HCT116 (cell line): Measurements from ENCODE around the gene XYLT1. TPM values are rescaled to one million over a fixed set of nuclear protein-coding genes. Genes with fewer than 3 reads are reported as not detected.

Experiments
- ATAC-seq: fragments of 200-7000 bp; cut with Tn5 transposase; 2 replicates; pipeline ENCODE4 v1.9.1; 2020; ENCODE audit warnings: mild to moderate bottlenecking, moderate library complexity
- BruUV-seq: library from RNA; stranded (reverse); fragments of 400-500 nt; replicated peaks from 2 replicates; lab custom pipeline; 2021; lab: Mats Ljungman, UMichigan
- CTCF ChIA-PET: fragments of 300-600 bp; sonication (Branson Sonifier 250); formaldehyde crosslinking; loops from one replicate; lab custom pipeline; 2021; ENCODE audit warnings: antibody characterized with exemption; lab: Charles Lee
- POLR2A ChIA-PET: fragments of 300-600, 350-600 bp; sonication (Branson Sonifier 250); formaldehyde crosslinking; loops from one replicate; lab custom pipeline; 2021; ENCODE audit warnings: antibody characterized with exemption; lab: Charles Lee
- RAD21 ChIA-PET, 2 experiments: fragments of 300-600 bp; sonication (Branson Sonifier 250); formaldehyde crosslinking; loops; one replicate each; lab custom pipeline; 2023; ENCODE audit warnings: low total read pairs in 2 of 2; ENCODE audit not compliant: uncharacterized antibody in 2 of 2, unreplicated experiment in 2 of 2, low non-redundant PET in 1 of 2; lab: Charles Lee
- DNase-seq: peaks from one replicate; pipeline ENCODE4 v3.0.0-alpha.2; 2010; ENCODE audit warnings: low read depth, low spot score
- H2AFZ ChIP-seq: fragments of 200-600 bp; shearing (Covaris generic), sonication (generic); 2 replicates; pipeline ENCODE4 v1.6.1; 2017; ENCODE audit warnings: low read depth, mixed run types, mixed read lengths, antibody characterized with exemption, low read length; ENCODE audit not compliant: poor library complexity, severe bottlenecking
- H3K27ac ChIP-seq: 2 replicates; pipeline ENCODE4 v1.5.1; 2012; ENCODE audit warnings: low read depth, low read length
- H3K27me3 ChIP-seq: fragments of 200-600 bp; sonication (generic); 2 replicates; pipeline ENCODE4 v1.6.1; 2016; ENCODE audit warnings: mixed run types, low read length, mixed read lengths; ENCODE audit not compliant: insufficient read depth
- H3K36me3 ChIP-seq, 2 experiments: fragments of 200-500 bp in 1 of 2; fragments of 200-600 bp in 1 of 2; sonication (Bioruptor generic) in 1 of 2; sonication (generic) in 1 of 2; 2 replicates each; pipeline versions ENCODE4 v1.5.1 to v1.6.1; 2014 to 2016; ENCODE audit warnings: low read length in 2 of 2, inconsistent platforms in 1 of 2, mixed read lengths in 1 of 2, mixed run types in 1 of 2; ENCODE audit not compliant: insufficient read depth in 2 of 2, control insufficient read depth in 1 of 2
- H3K4me1 ChIP-seq, 2 experiments: fragments of 200-600 bp in 1 of 2; sonication (generic) in 1 of 2; 2 replicates each; pipeline versions ENCODE4 v1.5.1 to v1.6.1; 2012 to 2017; ENCODE audit warnings: low read length in 2 of 2, inconsistent platforms in 1 of 2, mild to moderate bottlenecking in 1 of 2, mixed read lengths in 1 of 2, mixed run types in 1 of 2, moderate library complexity in 1 of 2; ENCODE audit not compliant: insufficient read depth in 2 of 2, control insufficient read depth in 1 of 2
- H3K4me2 ChIP-seq: fragments of 200-600 bp; sonication (generic); 2 replicates; pipeline ENCODE4 v1.6.1; 2017; ENCODE audit warnings: mixed run types, low read length, mixed read lengths
- H3K4me3 ChIP-seq, 2 experiments: fragments of 200-600 bp in 1 of 2; sonication (generic) in 1 of 2; replicated peaks in 1 of 2; 2 replicates each; pipeline ENCODE4 v1.5.1; 2011 to 2016; ENCODE audit warnings: low read length in 2 of 2, control low read depth in 1 of 2, low read depth in 1 of 2, mild to moderate bottlenecking in 1 of 2, mixed read lengths in 1 of 2, mixed run types in 1 of 2
- H3K79me2 ChIP-seq: fragments of 200-600 bp; sonication (generic); 2 replicates; pipeline ENCODE4 v1.6.1; 2017; ENCODE audit warnings: mild to moderate bottlenecking, mixed run types, low read length, moderate library complexity, mixed read lengths; ENCODE audit not compliant: insufficient read depth
- H3K9ac ChIP-seq: fragments of 200-600 bp; sonication (generic); 2 replicates; pipeline ENCODE4 v1.6.1; 2016; ENCODE audit warnings: low read length, mixed read lengths
- H3K9me2 ChIP-seq: fragments of 200-600 bp; sonication (generic), shearing (Covaris generic); 2 replicates; pipeline ENCODE4 v1.6.1; 2017; ENCODE audit warnings: mixed run types, mild to moderate bottlenecking, moderate library complexity; ENCODE audit not compliant: insufficient read depth
- H3K9me3 ChIP-seq, 2 experiments: fragments of 200-500 bp in 1 of 2; fragments of 200-600 bp in 1 of 2; sonication (Bioruptor generic) in 1 of 2; sonication (generic) in 1 of 2; 2 replicates each; pipeline ENCODE4 v1.6.1; 2014 to 2017; ENCODE audit warnings: low read length in 2 of 2, mixed read lengths in 2 of 2, inconsistent platforms in 1 of 2, low read depth in 1 of 2, mild to moderate bottlenecking in 1 of 2, mixed run types in 1 of 2, moderate library complexity in 1 of 2; ENCODE audit not compliant: control insufficient read depth in 1 of 2, insufficient read depth in 1 of 2
- H4K20me1 ChIP-seq: fragments of 200-600 bp; sonication (generic), shearing (Covaris generic); 2 replicates; pipeline ENCODE4 v1.6.1; 2017; ENCODE audit warnings: mixed run types, mild to moderate bottlenecking, moderate library complexity; ENCODE audit not compliant: insufficient read depth
- CBX3 ChIP-seq: IDR thresholded peaks from 2 replicates; pipeline ENCODE4 v1.6.1; 2012; ENCODE audit warnings: low read depth
- CEBPB ChIP-seq: IDR thresholded peaks from 2 replicates; pipeline ENCODE4 v1.6.1; 2012; ENCODE audit warnings: low read depth
- EGR1 ChIP-seq: IDR thresholded peaks from 2 replicates; pipeline ENCODE4 v1.6.1; 2012; ENCODE audit warnings: low read depth
- ELF1 ChIP-seq: IDR thresholded peaks from 2 replicates; pipeline ENCODE4 v1.6.1; 2012; ENCODE audit warnings: low read depth, borderline replicate concordance
- EZH2 ChIP-seq: fragments of 200-600 bp; sonication (generic); IDR thresholded peaks from 2 replicates; pipeline ENCODE4 v1.6.1; 2017; ENCODE audit warnings: antibody characterized with exemption, mixed run types
- EZH2phosphoT487 ChIP-seq: fragments of 200-600 bp; IDR thresholded peaks from 2 replicates; pipeline ENCODE4 v1.6.1; 2018; ENCODE audit warnings: antibody characterized with exemption, borderline replicate concordance
- JUND ChIP-seq: IDR thresholded peaks from 2 replicates; pipeline ENCODE4 v1.6.1; 2012
- MAX ChIP-seq: IDR thresholded peaks from 2 replicates; pipeline ENCODE4 v1.6.1; 2012
- POLR2A ChIP-seq: IDR thresholded peaks from 2 replicates; pipeline ENCODE4 v1.7.0; 2011; ENCODE audit warnings: borderline replicate concordance; ENCODE audit not compliant: insufficient read depth, insufficient read length; ENCODE audit errors: extremely low read depth
- POLR2AphosphoS5 ChIP-seq: IDR thresholded peaks from 2 replicates; pipeline ENCODE4 v1.6.1; 2011; ENCODE audit warnings: mild to moderate bottlenecking, low read depth, low read length, moderate library complexity
- REST ChIP-seq: IDR thresholded peaks from 2 replicates; pipeline ENCODE4 v1.6.1; 2012; ENCODE audit warnings: low read depth
- SP1 ChIP-seq: IDR thresholded peaks from 2 replicates; pipeline ENCODE4 v1.6.1; 2012; ENCODE audit warnings: low read depth
- TCF7L2 ChIP-seq: IDR thresholded peaks from 2 replicates; pipeline ENCODE4 v1.7.0; 2011; ENCODE audit warnings: borderline replicate concordance, inconsistent platforms; ENCODE audit not compliant: insufficient read depth, insufficient read length; ENCODE audit errors: extremely low read depth
- YY1 ChIP-seq: IDR thresholded peaks from 2 replicates; pipeline ENCODE4 v1.6.1; 2011; ENCODE audit warnings: low read length, low read depth, moderate library complexity, mild to moderate bottlenecking; ENCODE audit not compliant: insufficient replicate concordance; ENCODE audit errors: extremely low read depth
- ZBTB33 ChIP-seq: IDR thresholded peaks from 2 replicates; pipeline ENCODE4 v1.6.1; 2011; ENCODE audit warnings: mild to moderate bottlenecking, low read length, moderate library complexity; ENCODE audit not compliant: insufficient replicate concordance; ENCODE audit errors: extremely low read depth
- ZFX ChIP-seq: fragments of 450-650 bp; IDR thresholded peaks from 2 replicates; pipeline ENCODE4 v1.6.1; 2017
- ZNF274 ChIP-seq: fragments of 200-500 bp; sonication (Bioruptor generic); IDR thresholded peaks from 2 replicates; pipeline ENCODE4 v1.6.1; 2014; ENCODE audit warnings: mild to moderate bottlenecking, low read depth, low read length, inconsistent platforms
- intact Hi-C: fragments of 100-400 bp; cut with micrococcal nuclease; formaldehyde crosslinking; loops from 2 replicates; pipeline ENCODE4 v1.10.0; 2022
- total RNA-seq: library from RNA; stranded (reverse); gene quantifications from one replicate; pipeline ENCODE4 v1.2.1, GENCODE V29; 2021; ENCODE audit not compliant: unreplicated experiment
- TF ChIP-seq, protein P1 (sequence below): IDR thresholded peaks from 2 replicates; pipeline ENCODE4 v1.6.1; 2012

XYLT1 gene
- total RNA-seq, 1 experiment from 2014 or later = 4.5 TPM

GRCh38 chr16:17474572-17474971 is 3.8 kb upstream of the XYLT1 start:
- Histone ChIP-seq H3K9me3 (no peaks in the 10 kb centered on the region), H3K27me3 (peaks cover 20% of the 10 kb centered on the region; the same call in 1 of the 2 replicates), H3K9ac (no peak overlapping the region), H3K4me3 (no peak overlapping the region), H3K9me2 (no peaks in the 10 kb centered on the region), H3K27ac (no peak overlapping the region), H3K4me2 (no peak overlapping the region), H3K36me3 (no peaks in the 10 kb centered on the region), H3K4me1 (peaks cover 4 to 19% of the 10 kb centered on the region in 2 experiments; a peak in 2 of 4 replicates), H3K79me2 (no peaks in the 10 kb centered on the region), H2AFZ (no peak overlapping the region), H4K20me1 (no peaks in the 10 kb centered on the region)
- TF ChIP-seq MAX = no peak
- no peak for TF ChIP-seq EZH2phosphoT487
- TF ChIP-seq YY1 = no peak
- TF ChIP-seq TCF7L2 = no peak
- TF ChIP-seq, protein P1, sequence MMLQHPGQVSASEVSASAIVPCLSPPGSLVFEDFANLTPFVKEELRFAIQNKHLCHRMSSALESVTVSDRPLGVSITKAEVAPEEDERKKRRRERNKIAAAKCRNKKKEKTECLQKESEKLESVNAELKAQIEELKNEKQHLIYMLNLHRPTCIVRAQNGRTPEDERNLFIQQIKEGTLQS = no peak
- TF ChIP-seq EZH2 = no peak
- no peak for TF ChIP-seq POLR2AphosphoS5
- TF ChIP-seq ELF1 = no peak
- no peak for TF ChIP-seq REST
- TF ChIP-seq ZNF274 = no peak
- TF ChIP-seq ZBTB33 = no peak
- TF ChIP-seq SP1 = no peak
- TF ChIP-seq JUND = no peak
- no peak for TF ChIP-seq EGR1
- TF ChIP-seq ZFX = no peak
- TF ChIP-seq CEBPB = no peak
- no peak for TF ChIP-seq POLR2A
- no peak for TF ChIP-seq CBX3
- POLR2A ChIA-PET = no interaction called here
- RAD21 ChIA-PET = no interaction called here
- no peak for ATAC-seq
- BruUV-seq = no TSS peak
- intact Hi-C loops = no loop called here
- DNase-seq = no peak
- CTCF ChIA-PET = no interaction called here
